Measurements from ENCODE around the gene RAB40C.

The RAB40C gene

DNA sequence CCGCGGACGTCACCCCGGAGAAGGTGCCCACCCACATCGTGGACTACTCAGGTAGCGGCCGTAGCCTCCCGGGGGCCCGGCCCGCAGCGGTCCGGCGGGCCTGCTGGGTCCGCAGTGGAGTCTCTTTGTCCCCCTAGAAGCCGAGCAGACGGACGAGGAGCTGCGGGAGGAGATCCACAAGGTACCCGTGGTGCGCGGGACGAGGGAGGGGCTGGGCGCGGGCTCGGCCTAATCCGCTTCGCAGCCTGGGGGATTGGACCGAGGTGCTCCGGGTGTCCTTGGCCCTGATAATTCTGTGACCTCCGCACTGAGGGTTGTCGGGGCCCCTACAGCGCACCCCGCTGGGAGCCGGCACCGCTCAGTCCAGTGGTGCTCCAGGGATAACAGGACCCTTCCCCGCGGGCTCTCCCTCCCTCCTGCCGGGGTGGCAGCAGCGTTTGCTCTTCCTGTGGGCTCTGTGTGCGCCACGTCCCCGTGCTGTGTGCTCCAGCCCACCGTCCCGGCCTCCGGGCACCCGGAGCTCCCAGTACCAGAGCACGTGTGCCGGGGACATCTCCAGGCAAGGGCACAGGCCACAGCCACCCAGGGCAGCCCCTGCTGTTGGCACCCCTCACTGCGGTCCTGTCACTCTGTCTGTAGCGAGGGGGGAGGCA, 78.8 kb downstream of the RAB40C start:
- ATAC-seq (no peak), DNase-seq (no peak)

GRCh38 chr16:669666-670065, 79.8 kb downstream of the RAB40C start:
- no peak for ATAC-seq
- no peak for DNase-seq

DNA sequence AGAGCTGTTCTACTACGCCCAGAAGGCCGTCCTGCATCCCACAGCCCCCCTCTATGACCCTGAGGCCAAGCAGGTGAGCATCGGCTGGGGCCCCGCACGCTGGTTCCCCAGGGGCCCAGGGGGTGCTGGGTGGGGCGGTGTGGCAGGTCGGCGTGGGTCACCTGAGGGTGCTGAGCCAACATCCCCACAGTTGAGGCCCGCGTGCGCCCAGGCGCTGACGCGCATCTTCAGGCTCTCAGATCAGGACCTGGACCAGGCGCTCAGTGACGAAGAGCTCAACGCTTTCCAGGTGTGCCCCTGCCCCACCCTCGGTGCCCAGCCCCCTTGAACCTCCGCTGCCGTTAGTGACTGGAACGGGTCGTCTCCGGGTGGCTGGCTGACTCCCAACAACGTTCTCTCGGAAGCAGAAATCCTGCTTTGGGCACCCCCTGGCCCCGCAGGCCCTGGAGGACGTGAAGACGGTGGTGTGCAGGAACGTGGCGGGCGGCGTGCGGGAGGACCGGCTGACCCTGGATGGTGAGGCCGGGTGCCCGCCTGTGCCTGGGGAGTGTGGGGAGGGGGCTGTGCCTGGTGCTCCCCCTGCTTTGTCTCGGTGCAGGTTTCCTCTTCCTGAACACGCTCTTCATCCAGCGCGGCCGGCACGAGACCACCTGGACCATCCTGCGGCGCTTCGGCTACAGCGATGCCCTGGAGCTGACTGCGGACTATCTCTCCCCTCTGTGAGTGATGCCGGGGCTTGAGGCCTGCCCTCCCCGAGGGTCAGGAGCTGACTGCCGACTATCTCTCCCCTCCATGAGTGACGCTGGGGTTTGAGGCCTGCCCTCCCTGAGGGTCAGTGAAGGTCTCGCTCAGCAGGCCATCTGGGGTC, 80.9 kb downstream of the RAB40C start:
- no peak for DNase-seq
- no peak for ATAC-seq

- ATAC-seq (no peak), DNase-seq (no peak)
These were observed 81.7 kb downstream of the RAB40C start for GRCh38 chr16:671353-672131.

- DNase-seq (no peak), ATAC-seq (no peak)
These were observed 82.5 kb downstream of the RAB40C start for GRCh38 chr16:672371-672770.

DNA sequence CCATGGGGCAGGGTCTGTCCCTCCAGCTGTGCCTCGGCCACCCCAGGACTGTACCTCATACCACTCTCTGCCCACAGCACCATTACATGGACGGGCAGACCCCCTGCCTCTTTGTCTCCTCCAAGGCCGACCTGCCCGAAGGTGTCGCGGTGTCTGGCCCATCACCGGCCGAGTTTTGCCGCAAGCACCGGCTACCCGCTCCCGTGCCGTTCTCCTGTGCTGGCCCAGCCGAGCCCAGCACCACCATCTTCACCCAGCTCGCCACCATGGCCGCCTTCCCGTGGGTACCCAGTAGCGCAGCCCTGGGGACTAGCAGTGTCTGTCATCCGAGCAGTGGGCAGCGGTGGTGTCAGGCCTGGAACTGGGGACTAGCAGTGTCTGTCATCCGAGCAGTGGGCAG, 83.0 kb downstream of the RAB40C start:
- no peak for DNase-seq

GRCh38 chr16:673399-673991, 83.6 kb downstream of the RAB40C start:
- DNase-seq, result no peak
- no peak for ATAC-seq

More for the DNA sequence above, 83.0 kb downstream of the RAB40C start:
- ATAC-seq, result no peak

DNA sequence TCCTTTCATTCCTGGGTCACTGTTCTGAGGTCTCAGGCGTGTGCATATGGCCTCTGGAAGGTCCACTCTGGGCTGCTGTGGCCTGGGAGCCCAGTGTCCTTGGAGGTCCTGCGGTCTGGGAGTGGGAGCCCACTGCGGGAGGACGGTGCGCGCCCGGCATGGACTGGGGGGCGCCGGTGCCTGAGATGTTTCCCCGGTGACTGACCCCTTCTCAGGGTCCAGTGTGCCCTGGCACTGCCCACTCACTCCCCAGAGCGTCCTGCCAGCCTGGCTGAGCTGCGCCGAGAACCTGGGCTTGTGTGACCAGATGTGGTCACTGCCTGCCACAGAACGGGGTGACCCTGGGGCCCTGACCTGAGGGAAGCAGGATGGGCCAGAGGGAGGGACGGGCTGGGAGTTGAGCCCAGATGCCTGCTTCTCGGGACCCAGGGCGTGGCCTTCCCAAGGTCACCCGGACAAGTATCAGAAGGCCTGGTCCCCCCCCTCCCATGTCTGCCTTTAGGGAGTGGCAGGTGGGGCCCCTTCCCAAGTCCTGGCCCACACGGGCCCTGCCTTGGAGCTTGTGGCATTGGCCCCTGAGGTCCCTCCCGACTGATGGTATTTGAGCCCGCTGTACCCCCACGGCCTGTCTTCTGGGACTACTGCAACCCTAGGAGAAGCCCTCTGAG, 84.5 kb downstream of the RAB40C start:
- DNase-seq (no peak), ATAC-seq (no peak)

DNA sequence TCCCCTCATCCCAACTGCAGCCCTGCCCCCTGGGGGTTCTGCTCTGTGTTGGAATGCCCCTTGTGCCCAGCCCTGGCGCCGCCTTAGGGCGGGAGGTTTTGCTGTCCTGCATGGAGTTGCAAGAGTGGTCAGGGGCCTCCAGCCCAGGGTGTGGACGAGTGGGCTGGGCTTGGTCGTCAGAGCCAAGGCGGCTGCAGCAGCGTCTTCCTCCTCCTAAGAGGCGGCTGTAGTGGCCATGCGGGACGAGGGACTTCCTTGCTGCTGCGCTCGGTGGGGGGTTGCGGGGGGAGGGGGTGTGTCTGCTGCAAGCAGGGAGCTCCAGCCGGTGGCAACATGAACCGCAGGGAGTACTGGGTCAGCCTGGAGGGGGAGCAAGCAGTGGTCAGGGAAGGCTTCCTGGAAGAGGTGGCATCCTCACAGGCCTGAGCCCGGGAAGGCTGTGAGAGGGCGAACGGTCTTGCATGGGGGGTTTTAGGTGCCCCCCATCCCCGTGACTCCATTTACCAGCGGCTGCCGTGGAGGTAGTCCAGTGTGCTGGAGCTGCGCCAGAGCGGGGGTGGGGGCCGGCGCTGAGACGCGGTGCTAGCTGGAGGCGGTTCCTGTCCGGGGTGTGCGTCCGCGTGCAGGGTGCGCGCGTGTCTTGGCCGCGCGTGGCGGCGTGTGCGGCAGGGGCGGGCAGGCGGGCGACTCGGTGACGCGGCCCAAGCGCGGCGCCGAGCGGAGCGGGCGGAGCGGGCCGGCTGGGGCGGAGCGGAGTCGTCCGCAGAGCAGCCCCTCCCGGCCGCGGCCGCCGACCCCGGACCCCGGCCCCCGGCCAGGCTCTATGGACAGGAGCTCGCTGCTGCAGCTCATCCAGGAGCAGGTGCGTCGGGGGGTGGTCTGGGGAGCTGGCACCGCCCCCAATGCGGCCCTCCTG, 85.4 kb downstream of the RAB40C start, which contains the start of gene RHBDL1:
TSS of gene RHBDL1 (plus strand) at position 704 of the 916 bp plus-strand sequence. CDS start at position 824, 120 bp downstream.
- ATAC-seq (no peak), DNase-seq (no peak)

GRCh38 chr16:675884-676564, 86.2 kb downstream of the RAB40C start:
- DNase-seq, result no peak
- no peak for ATAC-seq

GRCh38 chr16:676565-676902, 86.7 kb downstream of the RAB40C start:
- no peak for ATAC-seq

DNA sequence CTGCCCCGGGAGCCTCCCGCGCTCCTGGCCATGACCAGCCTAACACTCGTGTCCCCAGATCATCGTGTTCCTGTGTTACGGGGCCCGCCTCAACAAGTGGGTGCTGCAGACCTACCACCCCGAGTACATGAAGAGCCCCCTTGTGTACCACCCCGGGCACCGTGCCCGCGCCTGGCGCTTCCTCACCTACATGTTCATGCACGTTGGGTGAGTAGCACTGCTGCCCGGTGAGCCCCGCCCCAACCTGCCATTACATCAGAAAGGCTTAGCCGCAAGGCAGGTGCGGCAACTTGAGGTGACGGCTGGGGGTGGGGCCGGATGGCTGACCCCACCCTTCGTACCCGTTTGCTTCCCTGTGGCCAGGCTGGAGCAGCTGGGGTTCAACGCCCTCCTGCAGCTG, 87.0 kb downstream of the RAB40C start:
- no peak for DNase-seq
- no peak for ATAC-seq

More at GRCh38 chr16:676565-676902, 86.7 kb downstream of the RAB40C start:
- DNase-seq, result no peak

GRCh38 chr16:677316-678190, 87.7 kb downstream of the RAB40C start:
- no peak for ATAC-seq
- no peak for DNase-seq

DNA sequence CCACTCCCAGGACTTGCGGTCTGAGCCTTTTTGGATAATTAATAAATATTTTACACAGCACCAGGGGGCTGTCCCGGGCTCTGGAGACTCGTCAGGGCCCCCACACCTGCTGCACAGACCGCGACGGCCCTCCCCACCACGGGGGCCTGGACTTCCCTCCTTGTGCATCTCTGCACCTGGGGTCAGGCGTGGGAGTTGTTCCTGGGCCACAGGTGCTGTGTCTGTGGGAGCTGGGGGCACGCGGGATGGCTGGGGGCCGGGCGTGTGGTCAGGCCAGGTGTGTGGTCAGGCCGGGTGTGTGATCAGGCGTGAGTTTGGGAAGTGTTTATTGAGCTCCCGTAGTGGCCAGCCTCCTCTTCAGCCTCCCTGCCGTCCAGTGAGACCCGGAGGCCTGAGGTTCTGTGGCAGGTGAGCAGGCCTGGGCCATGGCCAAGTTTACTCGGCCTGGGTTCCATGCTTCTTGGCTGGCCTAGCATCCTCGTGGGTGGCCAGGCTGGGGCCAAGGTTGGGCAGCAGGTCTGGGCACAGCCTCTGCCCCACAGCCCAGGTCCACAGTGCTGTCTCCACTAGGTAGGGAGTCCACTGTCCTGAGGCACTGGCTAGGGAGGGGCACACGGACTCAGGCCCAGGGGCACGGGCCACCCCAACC, 88.5 kb downstream of the RAB40C start:
- no peak for DNase-seq

More for the DNA sequence above, 88.5 kb downstream of the RAB40C start:
- no peak for ATAC-seq
